BE2C (cell line): ENCODE measurements around the gene UBXN2A.
A peak's percentile ranks its signal among the peaks of the same experiment; 100 is the strongest.

Experiments
- DNase-seq: peaks from one replicate; pipeline ENCODE4 v3.0.0-alpha.2; 2020
- H3K27me3 ChIP-seq: fragments of 250-450 bp; sonication (Bioruptor Pico); 2 replicates; pipeline ENCODE4 v1.5.1; 2020; ENCODE audit warnings: mild to moderate bottlenecking
- H3K36me3 ChIP-seq: fragments of 250-450 bp; sonication (Bioruptor Pico); 2 replicates; pipeline ENCODE4 v1.5.1; 2020; ENCODE audit warnings: mild to moderate bottlenecking
- H3K4me1 ChIP-seq: fragments of 250-450 bp; sonication (Bioruptor Pico); 2 replicates; pipeline ENCODE4 v1.5.1; 2020
- H3K4me3 ChIP-seq: 2 replicates; pipeline ENCODE4 v1.5.1; 2011; ENCODE audit warnings: low read depth, low read length
- H3K9me3 ChIP-seq: fragments of 250-450 bp; sonication (Bioruptor Pico); 2 replicates; pipeline ENCODE4 v1.5.1; 2020
- CTCF ChIP-seq: IDR thresholded peaks from 2 replicates; pipeline ENCODE4 v1.5.1; 2012; ENCODE audit warnings: mild to moderate bottlenecking, low read depth, low read length

Gene UBXN2A

GRCh38 chr2:24007693-24008092, 67.4 kb downstream of the UBXN2A start:
- Histone ChIP-seq H3K4me3 (no peak overlapping the region), H3K9me3 (no peaks in the 10 kb centered on the region), H3K36me3 (no peaks in the 10 kb centered on the region), H3K4me1 (no peaks in the 10 kb centered on the region), H3K27me3 (peaks cover 15% of the 10 kb centered on the region)
- TF ChIP-seq CTCF, result no peak
- DNase-seq, result no peak

GRCh38 chr2:24008672-24009366, 68.6 kb downstream of the UBXN2A start:
- no peak overlapping the region for H3K4me3 ChIP-seq
- H3K9me3 ChIP-seq, result no peaks in the 10 kb centered on the region
- peaks cover 15% of the 10 kb centered on the region for H3K27me3 ChIP-seq
- H3K4me1 ChIP-seq, result no peaks in the 10 kb centered on the region
- H3K36me3 ChIP-seq, result no peaks in the 10 kb centered on the region
- TF ChIP-seq CTCF, result no peak
- DNase-seq, result no peak

- H3K27me3 ChIP-seq, result peaks cover 15% of the 10 kb centered on the region
These were observed 69.1 kb downstream of the UBXN2A start for GRCh38 chr2:24009367-24009679.

GRCh38 chr2:24009680-24010476, 69.6 kb downstream of the UBXN2A start, which contains the start of gene MFSD2B:
MFSD2B (plus strand) TSS chr2:24010085; CDS start chr2:24010097, 12 bp downstream.
- H3K9me3 ChIP-seq, result no peaks in the 10 kb centered on the region
- no peaks in the 10 kb centered on the region for H3K36me3 ChIP-seq
- DNase-seq, result peak; percentile 20
- H3K4me3 ChIP-seq, result peak within 1 kb of the TSS; percentile 51
- peaks cover 15% of the 10 kb centered on the region for H3K27me3 ChIP-seq
- no peaks in the 10 kb centered on the region for H3K4me1 ChIP-seq
- TF ChIP-seq CTCF, result no peak

More at GRCh38 chr2:24009367-24009679, 69.1 kb downstream of the UBXN2A start:
- H3K36me3 ChIP-seq, result no peaks in the 10 kb centered on the region
- no peak for TF ChIP-seq CTCF
- H3K4me1 ChIP-seq, result no peaks in the 10 kb centered on the region
- no peak for DNase-seq
- no peaks in the 10 kb centered on the region for H3K9me3 ChIP-seq
- peak overlapping the region; percentile 51 for H3K4me3 ChIP-seq

- Histone ChIP-seq H3K4me1 (no peaks in the 10 kb centered on the region), H3K27me3 (peaks cover 15% of the 10 kb centered on the region), H3K4me3 (peak overlapping the region; percentile 51), H3K9me3 (no peaks in the 10 kb centered on the region), H3K36me3 (no peaks in the 10 kb centered on the region)
- TF ChIP-seq CTCF, result no peak
- DNase-seq, result no peak
These were observed 70.4 kb downstream of the UBXN2A start for GRCh38 chr2:24010477-24011249.
